ENCODE results near the gene SIX3. TPM values are rescaled to one million over a fixed set of nuclear protein-coding genes. Genes with fewer than 3 reads are reported as not detected.

The SIX3 gene
- polyA plus RNA-seq, 2 donors: not detected

GRCh38 chr2:44942304-44943030 is 965 bp downstream of the SIX3 start:
- 4 to 6% methylated on average over 69 of the region's 69 CpGs for WGBS, 2 donors
- Histone ChIP-seq H3K36me3 (ENCODE audit: control insufficient read depth in 2 of 2, insufficient read depth in 2 of 2, low read length in 1 of 2) (no peaks in the 10 kb centered on the region), H3K27me3 (ENCODE audit: control insufficient read depth in 1 of 2, insufficient read depth in 2 of 2, low read length in 2 of 2) (peaks cover 8 to 48% of the 10 kb centered on the region in 2 donors), H3K4me1 (ENCODE audit: control insufficient read depth in 2 of 2, insufficient read depth in 2 of 2, low read length in 1 of 2) (peaks cover 10 to 22% of the 10 kb centered on the region in 2 donors), H3K27ac (ENCODE audit: low read depth in 2 of 2, low read length in 1 of 2) (no peak overlapping the region), H3K9me3 (ENCODE audit: control insufficient read depth in 2 of 2, insufficient read depth in 1 of 2, low read depth in 1 of 2, low read length in 1 of 2) (peaks cover 0 to 4% of the 10 kb centered on the region in 2 donors), H3K4me3 (ENCODE audit: low read depth in 1 of 2, low read length in 2 of 2) (peak overlapping the region; percentile 20 to 40)

DNA sequence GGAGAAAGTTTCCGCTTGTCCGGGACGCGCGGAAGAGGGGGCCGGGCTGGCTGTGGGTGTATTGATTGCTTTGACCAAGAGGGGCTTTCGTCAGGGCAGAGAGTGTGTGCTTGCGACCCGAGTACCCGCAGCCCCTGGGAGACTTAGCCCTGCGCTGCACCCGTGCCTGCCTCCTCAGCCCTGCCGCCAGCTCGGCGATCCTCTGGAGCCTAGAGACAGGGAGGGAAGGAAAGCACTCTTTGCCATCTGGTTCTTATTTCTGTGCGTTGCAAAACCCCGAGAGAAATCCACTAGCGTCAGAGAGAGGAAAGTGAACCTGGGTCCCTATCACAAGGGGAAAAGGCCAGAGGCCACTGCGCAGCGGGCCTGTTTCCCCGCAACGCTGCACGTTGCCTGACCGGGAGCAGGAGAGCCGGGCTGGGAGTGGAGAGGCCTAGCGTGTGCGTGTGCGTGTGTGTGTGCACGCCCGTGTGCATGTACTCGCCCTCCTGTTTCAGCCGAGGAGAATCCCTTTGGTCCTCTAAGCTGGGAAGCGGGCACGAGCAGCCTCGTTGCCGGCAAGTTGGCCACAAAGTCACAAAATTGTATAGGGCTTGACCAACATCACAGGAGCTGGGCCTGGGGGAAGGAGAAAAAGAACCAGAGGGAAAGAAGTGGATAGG is 1.7 kb downstream of the SIX3 start:
- peaks cover 0 to 4% of the 10 kb centered on the region in 2 donors for H3K9me3 ChIP-seq (ENCODE audit: control insufficient read depth in 2 of 2, insufficient read depth in 1 of 2, low read depth in 1 of 2, low read length in 1 of 2)
- no peak overlapping the region for H3K4me3 ChIP-seq (ENCODE audit: low read depth in 1 of 2, low read length in 2 of 2)
- H3K4me1 ChIP-seq (ENCODE audit: control insufficient read depth in 2 of 2, insufficient read depth in 2 of 2, low read length in 1 of 2): peaks cover 10 to 22% of the 10 kb centered on the region in 2 donors
- no peak overlapping the region for H3K27ac ChIP-seq (ENCODE audit: low read depth in 2 of 2, low read length in 1 of 2)
- H3K27me3 ChIP-seq (ENCODE audit: control insufficient read depth in 1 of 2, insufficient read depth in 2 of 2, low read length in 2 of 2): peaks cover 8 to 52% of the 10 kb centered on the region in 2 donors
- no peaks in the 10 kb centered on the region for H3K36me3 ChIP-seq (ENCODE audit: control insufficient read depth in 2 of 2, insufficient read depth in 2 of 2, low read length in 1 of 2)
- WGBS, 2 donors: 42 to 56% methylated on average over 36 of the region's 36 CpGs

DNA sequence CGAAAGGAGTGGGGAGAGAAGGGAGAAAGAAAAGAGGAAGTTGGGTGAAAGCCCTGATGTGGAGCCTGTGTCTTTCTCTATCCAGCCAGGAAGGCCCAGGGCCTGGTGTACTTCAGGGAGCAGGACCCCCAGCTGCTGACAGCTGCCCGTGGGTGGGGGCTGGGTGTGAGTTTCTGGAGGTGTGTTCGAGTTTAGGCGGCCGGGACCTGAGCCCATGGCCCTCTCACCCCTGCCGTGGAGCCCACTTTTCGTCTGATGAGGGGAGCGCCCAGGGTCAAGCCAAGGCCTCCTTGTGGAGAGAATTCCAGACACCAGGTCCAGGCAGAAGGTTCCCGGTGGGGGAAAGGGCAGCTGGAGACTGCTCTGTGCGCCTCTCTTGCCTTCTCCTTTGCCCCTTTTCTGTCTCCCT is 2.2 kb downstream of the SIX3 start:
- Histone ChIP-seq H3K36me3 (ENCODE audit: control insufficient read depth in 2 of 2, insufficient read depth in 2 of 2, low read length in 1 of 2) (no peaks in the 10 kb centered on the region), H3K4me1 (ENCODE audit: control insufficient read depth in 2 of 2, insufficient read depth in 2 of 2, low read length in 1 of 2) (peaks cover 8 to 18% of the 10 kb centered on the region in 2 donors), H3K4me3 (ENCODE audit: low read depth in 1 of 2, low read length in 2 of 2) (no peak overlapping the region), H3K27ac (ENCODE audit: low read depth in 2 of 2, low read length in 1 of 2) (no peak overlapping the region), H3K27me3 (ENCODE audit: control insufficient read depth in 1 of 2, insufficient read depth in 2 of 2, low read length in 2 of 2) (peaks cover 8 to 52% of the 10 kb centered on the region in 2 donors), H3K9me3 (ENCODE audit: control insufficient read depth in 2 of 2, insufficient read depth in 1 of 2, low read depth in 1 of 2, low read length in 1 of 2) (peaks cover 0 to 4% of the 10 kb centered on the region in 2 donors)
- 50 to 59% methylated on average over 7 to 10 of the region's 10 CpGs for WGBS, 2 donors

GRCh38 chr2:44944102-44944951 is 2.8 kb downstream of the SIX3 start:
- Histone ChIP-seq H3K4me3 (ENCODE audit: low read depth in 1 of 2, low read length in 2 of 2) (no peak overlapping the region), H3K27me3 (ENCODE audit: control insufficient read depth in 1 of 2, insufficient read depth in 2 of 2, low read length in 2 of 2) (peaks cover 8 to 48% of the 10 kb centered on the region in 2 donors), H3K36me3 (ENCODE audit: control insufficient read depth in 2 of 2, insufficient read depth in 2 of 2, low read length in 1 of 2) (no peaks in the 10 kb centered on the region), H3K27ac (ENCODE audit: low read depth in 2 of 2, low read length in 1 of 2) (no peak overlapping the region), H3K9me3 (ENCODE audit: control insufficient read depth in 2 of 2, insufficient read depth in 1 of 2, low read depth in 1 of 2, low read length in 1 of 2) (peaks cover 0 to 4% of the 10 kb centered on the region in 2 donors), H3K4me1 (ENCODE audit: control insufficient read depth in 2 of 2, insufficient read depth in 2 of 2, low read length in 1 of 2) (peaks cover 4 to 16% of the 10 kb centered on the region in 2 donors)
- 11 to 15% methylated on average over 44 to 62 of the region's 62 CpGs for WGBS, 2 donors

DNA sequence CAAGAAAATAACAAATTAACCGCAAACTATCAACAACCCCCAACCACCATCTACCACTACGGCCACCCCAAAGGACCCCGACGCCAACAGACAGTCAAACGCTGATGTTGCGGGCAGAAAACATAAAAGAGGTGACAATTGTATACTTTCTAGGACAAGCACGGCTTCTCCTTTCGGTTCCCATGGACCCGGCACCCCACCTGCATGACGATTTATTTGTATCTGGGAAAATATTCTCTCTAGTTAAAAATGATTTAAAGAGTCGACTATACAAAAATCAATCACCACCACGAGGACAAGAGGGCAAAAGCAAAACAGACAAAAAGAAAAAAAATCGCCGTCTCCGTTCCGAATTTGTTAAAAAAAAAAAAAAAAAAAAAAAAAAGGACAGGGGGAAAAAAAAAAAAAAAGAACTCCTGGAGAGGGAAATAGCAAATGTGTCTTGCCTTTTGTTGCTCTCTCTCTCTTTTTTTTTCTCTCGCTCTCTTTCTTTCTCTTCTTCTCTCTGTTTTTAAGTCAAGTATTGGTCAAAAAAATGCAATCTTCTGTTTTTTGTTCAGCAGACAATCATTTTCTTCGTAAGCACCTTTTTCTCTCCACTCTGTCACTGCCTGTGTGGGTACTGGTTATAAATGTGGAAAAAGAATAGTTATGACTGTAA is 3.6 kb downstream of the SIX3 start:
- no peak overlapping the region for H3K27ac ChIP-seq (ENCODE audit: low read depth in 2 of 2, low read length in 1 of 2)
- WGBS, 2 donors: 24 to 35% methylated on average over 18 of the region's 18 CpGs
- peaks cover 4 to 19% of the 10 kb centered on the region in 2 donors for H3K4me1 ChIP-seq (ENCODE audit: control insufficient read depth in 2 of 2, insufficient read depth in 2 of 2, low read length in 1 of 2)

DNA sequence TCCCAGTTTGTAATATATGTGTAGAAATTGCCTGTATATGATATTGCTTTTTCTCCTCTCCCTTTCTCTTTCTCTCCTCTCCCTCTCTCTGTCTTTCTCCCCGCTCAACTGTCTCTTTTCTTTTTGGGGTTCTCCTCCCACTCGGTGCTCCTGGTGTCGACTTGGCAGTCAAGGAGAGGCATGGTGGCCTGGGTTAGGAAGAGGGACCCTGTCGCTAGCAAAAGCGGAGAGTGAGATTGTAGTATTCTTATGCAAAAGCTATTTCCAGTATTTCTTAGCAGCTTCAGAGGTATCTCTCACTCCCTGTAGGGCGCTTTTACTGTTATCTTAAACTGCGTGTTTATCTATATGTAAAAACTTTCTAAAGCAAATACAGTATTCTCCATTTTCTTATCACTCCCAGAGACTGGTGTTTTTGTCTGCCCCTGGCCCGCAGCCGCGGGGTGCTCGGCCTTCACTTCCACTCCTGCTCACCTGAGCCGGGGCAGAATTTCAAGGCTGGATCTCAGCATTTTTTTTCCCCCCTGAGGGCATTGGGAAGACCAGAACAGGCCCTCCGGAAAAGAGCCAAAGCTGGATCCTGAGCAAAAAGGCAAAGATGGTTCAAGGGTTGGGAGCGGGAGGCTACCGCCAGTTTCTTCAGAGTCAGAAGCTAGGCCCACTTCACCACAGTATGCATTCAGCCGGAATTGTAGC is 4.3 kb downstream of the SIX3 start:
- Histone ChIP-seq H3K27me3 (ENCODE audit: control insufficient read depth in 1 of 2, insufficient read depth in 2 of 2, low read length in 2 of 2) (peaks cover 8 to 41% of the 10 kb centered on the region in 2 donors), H3K4me1 (ENCODE audit: control insufficient read depth in 2 of 2, insufficient read depth in 2 of 2, low read length in 1 of 2) (peaks cover 4 to 19% of the 10 kb centered on the region in 2 donors), H3K9me3 (ENCODE audit: control insufficient read depth in 2 of 2, insufficient read depth in 1 of 2, low read depth in 1 of 2, low read length in 1 of 2) (peaks cover 0 to 4% of the 10 kb centered on the region in 2 donors), H3K36me3 (ENCODE audit: control insufficient read depth in 2 of 2, insufficient read depth in 2 of 2, low read length in 1 of 2) (no peaks in the 10 kb centered on the region), H3K4me3 (ENCODE audit: low read depth in 1 of 2, low read length in 2 of 2) (no peak overlapping the region), H3K27ac (ENCODE audit: low read depth in 2 of 2, low read length in 1 of 2) (no peak overlapping the region)
- 71 to 72% methylated on average over 16 of the region's 16 CpGs for WGBS, 2 donors

More for the DNA sequence above, 3.6 kb downstream of the SIX3 start:
- Histone ChIP-seq H3K9me3 (ENCODE audit: control insufficient read depth in 2 of 2, insufficient read depth in 1 of 2, low read depth in 1 of 2, low read length in 1 of 2) (peaks cover 0 to 4% of the 10 kb centered on the region in 2 donors), H3K27me3 (ENCODE audit: control insufficient read depth in 1 of 2, insufficient read depth in 2 of 2, low read length in 2 of 2) (peaks cover 8 to 44% of the 10 kb centered on the region in 2 donors), H3K4me3 (ENCODE audit: low read depth in 1 of 2, low read length in 2 of 2) (no peak overlapping the region), H3K36me3 (ENCODE audit: control insufficient read depth in 2 of 2, insufficient read depth in 2 of 2, low read length in 1 of 2) (no peaks in the 10 kb centered on the region)

- peaks cover 4 to 19% of the 10 kb centered on the region in 2 donors for H3K4me1 ChIP-seq (ENCODE audit: control insufficient read depth in 2 of 2, insufficient read depth in 2 of 2, low read length in 1 of 2)
These were observed 5.0 kb downstream of the SIX3 start for GRCh38 chr2:44946372-44947027.

DNA sequence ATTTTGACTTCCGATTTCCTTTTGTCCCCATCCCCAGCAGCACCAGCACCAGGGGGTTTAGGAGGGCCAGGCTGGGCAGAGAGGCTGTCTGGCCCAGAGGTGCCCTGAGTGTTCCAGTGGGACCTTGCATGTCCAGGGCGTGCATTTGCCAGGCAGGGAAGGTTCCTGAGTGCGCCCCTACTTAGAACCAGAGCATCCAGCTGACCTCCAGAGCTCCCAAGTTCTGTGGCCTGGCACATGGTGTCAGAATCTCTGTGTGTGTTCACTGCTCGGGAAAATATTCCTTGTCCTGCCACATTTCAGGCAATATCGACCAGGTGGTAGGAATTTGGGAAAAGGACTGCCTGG is 5.5 kb downstream of the SIX3 start:
- Histone ChIP-seq H3K4me3 (ENCODE audit: low read depth in 1 of 2, low read length in 2 of 2) (no peak overlapping the region), H3K4me1 (ENCODE audit: control insufficient read depth in 2 of 2, insufficient read depth in 2 of 2, low read length in 1 of 2) (peaks cover 5 to 15% of the 10 kb centered on the region in 2 donors), H3K36me3 (ENCODE audit: control insufficient read depth in 2 of 2, insufficient read depth in 2 of 2, low read length in 1 of 2) (no peaks in the 10 kb centered on the region), H3K9me3 (ENCODE audit: control insufficient read depth in 2 of 2, insufficient read depth in 1 of 2, low read depth in 1 of 2, low read length in 1 of 2) (peaks cover 0 to 4% of the 10 kb centered on the region in 2 donors), H3K27me3 (ENCODE audit: control insufficient read depth in 1 of 2, insufficient read depth in 2 of 2, low read length in 2 of 2) (peaks cover 11 to 35% of the 10 kb centered on the region in 2 donors), H3K27ac (ENCODE audit: low read depth in 2 of 2, low read length in 1 of 2) (no peak overlapping the region)
- WGBS, 2 donors: 84% methylated on average over 5 of the region's 5 CpGs

More at GRCh38 chr2:44946372-44947027, 5.0 kb downstream of the SIX3 start:
- 81 to 83% methylated on average over 11 of the region's 11 CpGs for WGBS, 2 donors
- peaks cover 11 to 40% of the 10 kb centered on the region in 2 donors for H3K27me3 ChIP-seq (ENCODE audit: control insufficient read depth in 1 of 2, insufficient read depth in 2 of 2, low read length in 2 of 2)
- no peak overlapping the region for H3K4me3 ChIP-seq (ENCODE audit: low read depth in 1 of 2, low read length in 2 of 2)
- H3K36me3 ChIP-seq (ENCODE audit: control insufficient read depth in 2 of 2, insufficient read depth in 2 of 2, low read length in 1 of 2): no peaks in the 10 kb centered on the region
- H3K27ac ChIP-seq (ENCODE audit: low read depth in 2 of 2, low read length in 1 of 2): no peak overlapping the region
- peaks cover 0 to 4% of the 10 kb centered on the region in 2 donors for H3K9me3 ChIP-seq (ENCODE audit: control insufficient read depth in 2 of 2, insufficient read depth in 1 of 2, low read depth in 1 of 2, low read length in 1 of 2)
